ENCODE measurements around the gene LINC01488. TPM values are rescaled to one million over a fixed set of nuclear protein-coding genes. Genes with fewer than 3 reads are reported as not detected.

Gene LINC01488
- total RNA-seq, 2 donors from 2014 or later, result not detected

- no peak for TF ChIP-seq POLR2AphosphoS5 (IDR thresholded peaks at IDR 0.05)
- no peak for TF ChIP-seq POLR2A (IDR thresholded peaks at IDR 0.05)
- TF ChIP-seq, protein P1, sequence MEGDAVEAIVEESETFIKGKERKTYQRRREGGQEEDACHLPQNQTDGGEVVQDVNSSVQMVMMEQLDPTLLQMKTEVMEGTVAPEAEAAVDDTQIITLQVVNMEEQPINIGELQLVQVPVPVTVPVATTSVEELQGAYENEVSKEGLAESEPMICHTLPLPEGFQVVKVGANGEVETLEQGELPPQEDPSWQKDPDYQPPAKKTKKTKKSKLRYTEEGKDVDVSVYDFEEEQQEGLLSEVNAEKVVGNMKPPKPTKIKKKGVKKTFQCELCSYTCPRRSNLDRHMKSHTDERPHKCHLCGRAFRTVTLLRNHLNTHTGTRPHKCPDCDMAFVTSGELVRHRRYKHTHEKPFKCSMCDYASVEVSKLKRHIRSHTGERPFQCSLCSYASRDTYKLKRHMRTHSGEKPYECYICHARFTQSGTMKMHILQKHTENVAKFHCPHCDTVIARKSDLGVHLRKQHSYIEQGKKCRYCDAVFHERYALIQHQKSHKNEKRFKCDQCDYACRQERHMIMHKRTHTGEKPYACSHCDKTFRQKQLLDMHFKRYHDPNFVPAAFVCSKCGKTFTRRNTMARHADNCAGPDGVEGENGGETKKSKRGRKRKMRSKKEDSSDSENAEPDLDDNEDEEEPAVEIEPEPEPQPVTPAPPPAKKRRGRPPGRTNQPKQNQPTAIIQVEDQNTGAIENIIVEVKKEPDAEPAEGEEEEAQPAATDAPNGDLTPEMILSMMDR (IDR thresholded peaks at IDR 0.05), result no peak
- intact Hi-C loops (cut with DNase I), result no loop called here
- no peak for DNase-seq (ENCODE audit: low spot score)
- WGBS, result 92% methylated on average over 13 of the region's 13 CpGs
- Histone ChIP-seq H3K27me3 (replicated peaks; ENCODE audit: insufficient read depth) (no peaks in the 10 kb centered on the region), H3K27ac (no peak overlapping the region), H3K4me1 (replicated peaks) (no peaks in the 10 kb centered on the region), H3K4me3 (no peak overlapping the region), H3K36me3 (no peaks in the 10 kb centered on the region), H3K9me3 (no peaks in the 10 kb centered on the region)
Measured at GRCh38 chr11:69484427-69485259, 3.2 kb downstream of the LINC01488 start.

GRCh38 chr11:69485337-69486041 lies 4.0 kb downstream of the LINC01488 start:
- intact Hi-C loops (cut with DNase I), result no loop called here
- Histone ChIP-seq H3K4me3 (no peak overlapping the region), H3K27me3 (replicated peaks; ENCODE audit: insufficient read depth) (no peaks in the 10 kb centered on the region), H3K27ac (no peak overlapping the region), H3K36me3 (no peaks in the 10 kb centered on the region), H3K9me3 (no peaks in the 10 kb centered on the region), H3K4me1 (replicated peaks) (no peaks in the 10 kb centered on the region)
- TF ChIP-seq, protein P1 (IDR thresholded peaks at IDR 0.05), result no peak
- no peak for TF ChIP-seq POLR2A (IDR thresholded peaks at IDR 0.05)
- TF ChIP-seq POLR2AphosphoS5 (IDR thresholded peaks at IDR 0.05), result no peak
- 90% methylated on average over 11 of the region's 11 CpGs for WGBS
- DNase-seq (ENCODE audit: low spot score), result no peak

DNA sequence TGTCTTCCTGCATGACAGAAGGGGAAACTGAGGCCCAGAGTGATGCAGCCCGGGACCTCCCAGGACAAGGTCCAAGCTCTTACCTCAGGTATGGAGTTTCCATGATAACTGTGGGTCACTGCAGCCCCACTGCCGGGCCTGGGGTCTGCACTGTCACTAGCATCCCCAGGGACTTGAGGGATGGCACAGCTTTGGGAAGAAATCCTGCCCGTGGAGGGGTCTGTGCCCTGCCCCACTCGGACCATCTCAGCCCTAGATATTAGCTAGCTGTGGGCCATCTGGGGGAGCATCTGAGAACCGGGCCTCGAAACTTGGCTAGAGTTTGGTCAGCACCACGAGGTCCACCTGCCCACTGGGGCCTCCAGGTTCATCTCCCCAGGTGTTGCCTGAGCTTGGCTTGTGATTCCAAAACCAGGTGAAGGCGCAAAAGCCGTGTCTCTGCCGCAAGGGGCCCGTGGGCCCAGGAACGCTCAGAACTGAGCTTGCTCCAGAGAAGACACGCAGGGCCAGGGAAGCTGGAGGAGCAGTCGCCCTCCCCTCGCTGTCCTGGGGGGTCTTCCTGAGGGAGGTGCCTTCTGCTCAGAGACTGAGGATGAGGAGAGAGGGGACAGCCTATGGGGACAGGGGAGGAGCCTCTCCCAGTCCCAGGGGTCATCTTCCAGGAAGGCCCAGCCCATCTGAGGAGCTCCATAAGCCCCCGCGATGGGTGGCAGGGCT lies 4.8 kb downstream of the LINC01488 start:
- WGBS, result 86% methylated on average over 17 of the region's 17 CpGs
- H3K9me3 ChIP-seq, result no peaks in the 10 kb centered on the region
- TF ChIP-seq, protein P1 (IDR thresholded peaks at IDR 0.05), result no peak
- TF ChIP-seq POLR2AphosphoS5 (IDR thresholded peaks at IDR 0.05), result no peak
- no peak for TF ChIP-seq POLR2A (IDR thresholded peaks at IDR 0.05)

DNA sequence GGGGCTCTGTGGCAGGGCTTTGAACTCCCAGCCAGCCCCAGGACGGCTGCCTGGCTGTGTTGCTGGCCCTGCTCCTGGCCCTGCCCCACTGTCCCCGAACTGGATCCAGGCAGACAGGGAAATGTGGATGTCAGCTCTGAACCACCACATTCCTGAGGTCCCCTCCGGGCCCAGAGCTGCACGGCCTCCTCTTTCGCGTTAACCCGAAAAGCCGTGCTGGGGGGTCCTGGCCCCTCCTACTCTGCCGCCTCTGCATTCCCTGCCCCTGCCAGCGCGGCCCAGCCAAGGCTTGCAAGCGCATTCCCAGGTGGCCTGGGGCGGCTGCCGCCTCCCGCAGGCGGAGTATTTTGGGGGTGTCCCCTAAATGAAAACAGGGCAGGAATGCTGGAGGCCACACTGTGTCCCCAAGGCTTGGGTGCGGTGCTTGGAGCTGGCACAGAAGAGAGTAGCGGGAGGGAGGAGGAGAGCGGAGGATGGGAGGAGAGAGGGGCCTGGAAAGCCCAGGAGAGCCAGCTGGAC lies 5.4 kb downstream of the LINC01488 start:
- Histone ChIP-seq H3K9me3 (no peaks in the 10 kb centered on the region), H3K27ac (no peak overlapping the region), H3K36me3 (no peaks in the 10 kb centered on the region), H3K27me3 (replicated peaks; ENCODE audit: insufficient read depth) (no peaks in the 10 kb centered on the region), H3K4me3 (no peak overlapping the region), H3K4me1 (replicated peaks) (no peaks in the 10 kb centered on the region)
- intact Hi-C loops (cut with DNase I), result no loop called here
- no peak for TF ChIP-seq POLR2A (IDR thresholded peaks at IDR 0.05)
- TF ChIP-seq, protein P1 (IDR thresholded peaks at IDR 0.05), result no peak
- no peak for TF ChIP-seq POLR2AphosphoS5 (IDR thresholded peaks at IDR 0.05)
- WGBS, result 58% methylated on average over 19 of the region's 19 CpGs
- DNase-seq (ENCODE audit: low spot score), result no peak

More for the DNA sequence above, 4.8 kb downstream of the LINC01488 start:
- no peaks in the 10 kb centered on the region for H3K4me1 ChIP-seq (replicated peaks)
- H3K27me3 ChIP-seq (replicated peaks; ENCODE audit: insufficient read depth), result no peaks in the 10 kb centered on the region
- no peak overlapping the region for H3K4me3 ChIP-seq
- no peak for DNase-seq (ENCODE audit: low spot score)
- no peaks in the 10 kb centered on the region for H3K36me3 ChIP-seq
- intact Hi-C loops (cut with DNase I), result no loop called here
- H3K27ac ChIP-seq, result no peak overlapping the region

All from prostate gland (tissue), 2 donors.